Dermis microvascular lymphatic vessel endothelial cell (primary cell): ENCODE data around the gene STH. TPM values are rescaled to one million over a fixed set of nuclear protein-coding genes. Genes with fewer than 3 reads are reported as not detected.

Source experiments
- DNase-seq, 2 donors: peaks; one replicate each; pipeline versions ENCODE4 v3.0.0 to v3.0.0-alpha.2; 2010; ENCODE audit warnings: low read depth in 2 of 2
- total RNA-seq: library from RNA; depleted of rRNA; stranded (reverse); fragments of >200 nt; gene quantifications from 2 replicates; pipeline ENCODE4 v1.2.1, GENCODE V29; 2014

The STH gene
- total RNA-seq, 1 donor from 2014 or later: not detected

- DNase-seq: peak; percentile 88 to 92
These were observed 45.4 kb downstream of the STH start for GRCh38 chr17:46044286-46044928.

DNA sequence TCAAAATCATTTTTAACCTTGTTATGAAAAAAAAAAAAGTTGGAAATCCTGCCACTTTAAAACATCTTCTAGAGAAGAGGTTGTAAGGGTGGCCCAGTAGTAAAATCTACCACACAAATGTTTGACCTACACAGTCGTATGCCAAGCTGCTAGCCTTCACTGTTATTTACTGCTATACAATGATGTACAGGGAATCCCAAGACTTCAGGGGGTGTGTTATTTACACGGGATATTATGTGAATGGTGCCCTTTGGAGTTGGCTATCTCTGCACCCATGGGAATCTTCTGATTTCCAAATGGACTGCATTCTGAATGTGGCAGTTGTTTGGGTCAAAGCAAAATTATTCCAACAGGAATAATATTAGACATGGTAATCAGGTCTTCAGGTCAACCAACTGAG, 45.9 kb downstream of the STH start:
- DNase-seq: no peak

DNA sequence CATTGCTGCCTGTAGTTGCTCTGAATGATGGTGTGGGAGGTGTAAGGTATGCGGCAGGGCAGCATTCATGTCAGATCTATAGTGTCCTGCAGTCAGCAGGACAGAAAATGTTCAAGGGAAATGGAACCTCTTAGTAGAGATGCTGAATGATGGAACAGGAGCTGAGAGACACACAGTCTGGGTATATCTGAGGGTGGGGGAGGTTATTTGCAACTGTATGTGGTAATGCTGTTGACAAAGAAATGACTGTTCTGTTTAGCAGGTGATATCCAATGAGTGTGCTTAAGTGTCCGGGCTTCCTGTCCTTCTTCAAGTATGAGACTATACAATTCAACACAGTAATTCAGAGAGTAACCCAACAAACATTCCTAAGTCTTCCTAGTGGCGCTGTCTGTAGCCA, 46.6 kb downstream of the STH start:
- no peak for DNase-seq

- DNase-seq: peak; percentile 61 to 68
These were observed 47.9 kb downstream of the STH start for GRCh38 chr17:46046957-46047356.

GRCh38 chr17:46047398-46047797, 48.3 kb downstream of the STH start:
- DNase-seq: no peak

DNA sequence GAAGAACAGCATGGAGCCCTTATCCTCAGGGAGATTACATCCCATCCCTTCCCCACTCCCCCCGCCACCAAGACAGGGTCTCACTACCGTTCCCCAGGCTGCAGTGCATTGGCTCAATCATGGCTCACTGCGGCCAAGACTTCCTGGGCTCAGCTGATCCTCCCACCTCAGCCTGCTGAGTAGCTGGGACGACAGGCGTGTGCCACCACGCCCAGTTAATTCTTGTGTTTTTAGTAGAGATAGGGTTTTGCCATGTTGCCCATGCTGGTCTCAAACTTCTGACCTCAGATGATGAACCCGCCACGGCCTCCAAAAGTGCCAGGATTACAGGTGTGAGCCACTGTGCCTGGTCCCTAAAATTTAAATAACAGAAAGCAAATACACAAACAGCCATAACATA, 48.8 kb downstream of the STH start:
- DNase-seq: no peak

Other genes with a start within 250 kb of the STH start
- gene CRHR1, start 214.9 kb upstream of the STH start, total RNA-seq: not detected in 2 replicates
- not detected in 2 replicates for gene SPPL2C, start 154.4 kb upstream of the STH start, total RNA-seq
- under 0.01 TPM in 1 of 2 replicates, not detected in the other for gene MAPT, start 104.7 kb upstream of the STH start, total RNA-seq
- gene KANSL1, start 194.2 kb downstream of the STH start, total RNA-seq: 41.0 and 56.0 TPM in 2 replicates